RWPE2 (cell line): ENCODE results near the gene NLRC3.

Experiments
- ATAC-seq: fragments of 200-7000 bp; cut with Tn5 transposase; 3 replicates; pipeline ENCODE4 v1.9.1; 2021; ENCODE audit warnings: low read depth
- DNase-seq: peaks from one replicate; pipeline ENCODE4 v3.0.0-alpha.2; 2020; ENCODE audit warnings: low spot score
- H3K27ac ChIP-seq: fragments of 450-650 bp; 2 replicates; pipeline ENCODE4 v1.5.1; 2017; ENCODE audit warnings: mild to moderate bottlenecking; ENCODE audit not compliant: poor library complexity, severe bottlenecking
- H3K27me3 ChIP-seq: fragments of 250-450 bp; sonication (Bioruptor Pico); 2 replicates; pipeline ENCODE4 v1.5.1; 2021; ENCODE audit warnings: mild to moderate bottlenecking, moderate library complexity; ENCODE audit not compliant: insufficient read depth, poor library complexity, severe bottlenecking
- H3K36me3 ChIP-seq: fragments of 250-450 bp; sonication (Bioruptor Pico); 2 replicates; pipeline ENCODE4 v1.5.1; 2020; ENCODE audit warnings: low read depth, mild to moderate bottlenecking, moderate library complexity
- H3K4me1 ChIP-seq: fragments of 250-450 bp; sonication (Bioruptor Pico); 2 replicates; pipeline ENCODE4 v1.5.1; 2021; ENCODE audit warnings: mild to moderate bottlenecking, moderate library complexity; ENCODE audit not compliant: insufficient read depth, poor library complexity, severe bottlenecking
- H3K4me3 ChIP-seq: fragments of 250-450 bp; sonication (Bioruptor Pico); 2 replicates; pipeline ENCODE4 v1.5.1; 2021; ENCODE audit warnings: mild to moderate bottlenecking, moderate library complexity; ENCODE audit not compliant: severe bottlenecking
- H3K9me3 ChIP-seq: fragments of 250-450 bp; sonication (Bioruptor Pico); 2 replicates; pipeline ENCODE4 v1.5.1; 2021; ENCODE audit warnings: mild to moderate bottlenecking, moderate library complexity; ENCODE audit not compliant: severe bottlenecking
- TF ChIP-seq, protein P1 (sequence below): fragments of 450-650 bp; IDR thresholded peaks from one replicate; pipeline ENCODE4 v1.5.1; 2017; ENCODE audit warnings: mild to moderate bottlenecking, moderate library complexity; ENCODE audit not compliant: poor library complexity, severe bottlenecking

Gene NLRC3

DNA sequence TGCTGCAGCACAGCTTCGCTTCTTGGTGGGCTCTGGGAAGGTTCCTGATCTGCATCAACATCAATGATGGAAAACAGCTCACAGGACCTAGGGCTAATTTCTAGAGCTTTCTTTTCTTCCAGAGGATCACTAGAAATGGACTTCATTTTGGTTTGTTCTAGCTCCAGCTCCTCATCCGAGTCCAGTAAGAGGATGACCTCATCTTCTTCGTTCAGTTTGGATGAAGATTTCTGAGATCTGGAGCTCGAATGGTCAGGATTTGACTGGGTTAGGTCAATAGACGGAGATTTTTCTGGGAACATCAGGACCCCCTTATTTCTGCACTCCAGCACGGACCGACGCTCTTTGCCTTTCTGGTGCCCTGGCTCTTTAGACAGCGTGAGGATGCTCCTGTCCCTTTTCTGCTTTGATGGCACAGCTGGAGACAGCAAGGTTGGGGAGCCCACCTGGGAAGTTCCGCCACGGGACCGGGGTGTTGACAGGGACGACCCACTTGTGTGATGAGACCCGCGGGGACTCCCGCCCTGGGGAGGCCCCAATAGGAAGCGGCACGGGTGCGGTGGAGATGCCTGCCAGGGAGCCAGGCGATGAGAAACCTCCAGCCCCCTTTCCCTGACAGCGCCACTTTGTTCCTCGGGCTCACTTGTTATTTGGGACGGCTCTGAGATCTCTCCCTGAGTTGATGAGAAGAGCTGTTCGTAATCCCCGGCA is 12.9 kb upstream of the NLRC3 start:
- TF ChIP-seq, protein P1, sequence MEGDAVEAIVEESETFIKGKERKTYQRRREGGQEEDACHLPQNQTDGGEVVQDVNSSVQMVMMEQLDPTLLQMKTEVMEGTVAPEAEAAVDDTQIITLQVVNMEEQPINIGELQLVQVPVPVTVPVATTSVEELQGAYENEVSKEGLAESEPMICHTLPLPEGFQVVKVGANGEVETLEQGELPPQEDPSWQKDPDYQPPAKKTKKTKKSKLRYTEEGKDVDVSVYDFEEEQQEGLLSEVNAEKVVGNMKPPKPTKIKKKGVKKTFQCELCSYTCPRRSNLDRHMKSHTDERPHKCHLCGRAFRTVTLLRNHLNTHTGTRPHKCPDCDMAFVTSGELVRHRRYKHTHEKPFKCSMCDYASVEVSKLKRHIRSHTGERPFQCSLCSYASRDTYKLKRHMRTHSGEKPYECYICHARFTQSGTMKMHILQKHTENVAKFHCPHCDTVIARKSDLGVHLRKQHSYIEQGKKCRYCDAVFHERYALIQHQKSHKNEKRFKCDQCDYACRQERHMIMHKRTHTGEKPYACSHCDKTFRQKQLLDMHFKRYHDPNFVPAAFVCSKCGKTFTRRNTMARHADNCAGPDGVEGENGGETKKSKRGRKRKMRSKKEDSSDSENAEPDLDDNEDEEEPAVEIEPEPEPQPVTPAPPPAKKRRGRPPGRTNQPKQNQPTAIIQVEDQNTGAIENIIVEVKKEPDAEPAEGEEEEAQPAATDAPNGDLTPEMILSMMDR = no peak
- no peak overlapping the region for H3K27ac ChIP-seq
- no peaks in the 10 kb centered on the region for H3K27me3 ChIP-seq
- 0 out of 2 replicates have a peak, but pooled peaks cover 9% of the 10 kb centered on the region for H3K36me3 ChIP-seq
- no peak for DNase-seq
- ATAC-seq = no peak
- no peaks in the 10 kb centered on the region for H3K9me3 ChIP-seq
- no peaks in the 10 kb centered on the region for H3K4me1 ChIP-seq
- no peak overlapping the region for H3K4me3 ChIP-seq

DNA sequence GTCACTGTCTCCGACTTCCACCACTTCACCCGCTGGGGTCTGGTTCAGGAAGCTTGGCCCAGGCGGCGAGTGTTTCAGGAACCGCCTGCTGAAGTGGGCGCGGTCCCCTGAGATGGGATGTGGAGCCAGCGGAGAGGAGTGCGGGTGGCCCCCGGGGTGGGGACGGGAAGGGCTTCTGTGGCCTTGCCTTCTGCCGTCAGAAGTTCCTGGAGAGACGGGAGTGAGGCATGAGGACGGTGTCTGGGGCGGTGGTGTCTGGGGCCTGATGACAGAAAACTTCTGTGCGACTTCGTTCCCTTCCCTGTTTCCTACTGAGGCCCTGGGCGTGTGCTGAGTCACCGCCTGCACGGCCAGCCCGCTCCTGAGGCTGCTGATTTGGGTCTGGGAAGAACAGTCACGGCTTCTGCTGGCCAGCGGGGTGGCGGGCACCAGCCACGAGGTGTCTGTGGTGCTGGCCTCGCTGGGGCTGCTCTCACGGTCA is 12.3 kb upstream of the NLRC3 start:
- Histone ChIP-seq H3K4me3 (no peak overlapping the region), H3K27me3 (no peaks in the 10 kb centered on the region), H3K9me3 (no peaks in the 10 kb centered on the region), H3K36me3 (0 out of 2 replicates have a peak, but pooled peaks cover 9% of the 10 kb centered on the region), H3K4me1 (no peaks in the 10 kb centered on the region), H3K27ac (no peak overlapping the region)
- TF ChIP-seq, protein P1 = no peak
- no peak for ATAC-seq
- no peak for DNase-seq

DNA sequence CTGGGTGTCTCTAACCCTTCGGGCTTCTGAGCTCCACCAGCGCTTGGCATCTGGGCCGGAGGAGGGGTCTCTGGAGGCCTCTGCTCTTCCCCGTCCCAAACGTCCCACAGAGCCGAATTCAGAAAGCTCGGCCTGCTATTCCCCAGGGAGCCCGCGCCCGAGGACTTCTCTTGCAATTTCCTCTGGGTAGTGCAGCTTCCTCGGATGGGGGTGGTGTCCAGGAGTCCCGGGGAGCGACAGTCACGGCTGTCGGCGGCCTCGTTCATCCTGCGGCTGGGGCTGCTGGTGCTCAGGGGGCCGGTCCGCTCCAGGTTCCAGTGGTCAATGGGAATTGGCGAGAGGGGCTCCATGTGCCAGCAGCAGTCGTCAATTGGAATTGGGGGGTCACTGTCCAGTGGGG is 11.8 kb upstream of the NLRC3 start:
- H3K9me3 ChIP-seq = no peaks in the 10 kb centered on the region
- no peaks in the 10 kb centered on the region for H3K27me3 ChIP-seq
- no peak overlapping the region for H3K4me3 ChIP-seq
- DNase-seq (no peak), ATAC-seq (no peak)
- TF ChIP-seq, protein P1 = no peak
- H3K4me1 ChIP-seq = no peaks in the 10 kb centered on the region
- H3K27ac ChIP-seq = no peak overlapping the region
- peaks cover 9% of the 10 kb centered on the region; the same call in 1 of the 2 replicates for H3K36me3 ChIP-seq

DNA sequence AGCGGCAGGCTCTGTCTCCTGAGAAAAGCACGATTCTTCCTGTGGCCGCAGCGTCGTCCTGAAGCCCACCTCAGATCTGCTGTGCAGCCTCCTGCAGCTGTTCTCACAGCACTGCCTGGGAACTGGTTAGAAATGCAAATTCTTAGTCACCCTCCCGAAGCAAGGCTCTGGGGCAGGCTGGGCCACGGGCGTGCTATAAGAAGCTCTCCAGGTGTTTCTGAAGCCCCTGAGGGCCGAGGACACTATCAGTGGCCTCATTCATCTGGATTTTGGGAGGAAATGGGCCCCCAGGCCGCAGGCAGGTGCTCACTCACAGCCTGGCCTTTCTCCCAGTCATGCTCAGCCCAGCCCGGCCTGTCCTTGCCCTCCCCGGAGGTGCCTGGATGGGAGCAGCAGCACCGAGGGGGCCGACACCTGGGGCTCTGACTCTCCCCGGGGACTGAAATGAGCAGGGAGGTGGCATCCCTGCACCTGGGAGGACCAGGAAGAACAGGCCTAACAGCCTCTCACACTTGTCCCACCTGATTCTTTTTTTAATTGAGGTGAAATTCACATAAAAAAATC is 10.4 kb upstream of the NLRC3 start:
- ATAC-seq = no peak
- TF ChIP-seq, protein P1 = no peak

DNA sequence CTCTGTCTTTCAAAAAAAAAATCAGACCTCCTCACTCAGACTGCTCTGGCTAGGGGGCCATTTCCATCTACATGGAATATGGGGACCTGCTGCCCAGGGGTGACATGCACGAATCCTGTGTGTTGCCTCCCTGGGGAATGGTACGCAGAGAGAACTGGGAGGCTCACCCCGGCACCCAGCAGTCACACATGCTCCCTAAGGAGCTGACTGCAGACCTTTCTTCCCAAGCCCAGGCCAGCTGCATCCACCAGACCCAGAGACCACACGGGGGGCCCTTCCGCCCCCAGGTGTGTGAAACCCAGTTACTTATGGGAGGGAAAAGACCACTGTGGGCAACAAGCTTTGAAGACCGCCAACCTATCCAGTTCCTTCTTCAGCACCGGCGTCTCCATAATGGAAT is 7.2 kb upstream of the NLRC3 start:
- H3K36me3 ChIP-seq = peaks cover 10% of the 10 kb centered on the region; the same call in 1 of the 2 replicates
- no peak for DNase-seq
- no peak overlapping the region for H3K4me3 ChIP-seq
- no peaks in the 10 kb centered on the region for H3K27me3 ChIP-seq
- H3K9me3 ChIP-seq = no peaks in the 10 kb centered on the region
- no peaks in the 10 kb centered on the region for H3K4me1 ChIP-seq
- ATAC-seq = no peak
- TF ChIP-seq, protein P1 = no peak
- H3K27ac ChIP-seq = no peak overlapping the region

More for the DNA sequence above, 10.4 kb upstream of the NLRC3 start:
- H3K36me3 ChIP-seq = peaks cover 14% of the 10 kb centered on the region; the same call in 1 of the 2 replicates
- no peaks in the 10 kb centered on the region for H3K27me3 ChIP-seq
- no peak overlapping the region for H3K27ac ChIP-seq
- H3K4me3 ChIP-seq = no peak overlapping the region
- no peaks in the 10 kb centered on the region for H3K9me3 ChIP-seq
- no peaks in the 10 kb centered on the region for H3K4me1 ChIP-seq
- DNase-seq = no peak
